Measurements from ENCODE around the gene EFS. TPM values are rescaled to one million over a fixed set of nuclear protein-coding genes. Genes with fewer than 3 reads are reported as not detected.

The EFS gene
- total RNA-seq, 1 experiment from 2014 or later: 0.14 TPM

GRCh38 chr14:23319746-23320583 is 45.0 kb downstream of the EFS start:
- no peaks in the 10 kb centered on the region for H3K9me3 ChIP-seq
- ChIA-PET CTCF (interaction anchor here (1.1 to 2.8 kb wide), 5 partner anchors 13 to 199 kb away, joined by 4 to 15 read pairs (median 6); partner anchors contain the start of gene HOMEZ), POLR2A (interaction anchor here (0.6 to 3.1 kb wide), 7 partner anchors 9 to 333 kb away, joined by 5 to 51 read pairs (median 12); partner anchors contain the start of genes ACIN1, BCL2L2, C14orf119 and HOMEZ)
- DNase-seq: no peak
- Mint-ChIP-seq H3K27me3 (ENCODE audit: insufficient read depth, unreplicated experiment) (no peaks in the 10 kb centered on the region), H3K4me3 (ENCODE audit: unreplicated experiment) (peak overlapping the region; percentile 96), H3K9me3 (ENCODE audit: unreplicated experiment) (no peaks in the 10 kb centered on the region), H3K27ac (ENCODE audit: unreplicated experiment) (peak overlapping the region; percentile 96), H3K4me1 (ENCODE audit: low read depth, unreplicated experiment) (peaks cover 17% of the 10 kb centered on the region), H3K36me3 (ENCODE audit: insufficient read depth, unreplicated experiment) (peaks cover 70% of the 10 kb centered on the region)
- TF ChIP-seq, protein P1, sequence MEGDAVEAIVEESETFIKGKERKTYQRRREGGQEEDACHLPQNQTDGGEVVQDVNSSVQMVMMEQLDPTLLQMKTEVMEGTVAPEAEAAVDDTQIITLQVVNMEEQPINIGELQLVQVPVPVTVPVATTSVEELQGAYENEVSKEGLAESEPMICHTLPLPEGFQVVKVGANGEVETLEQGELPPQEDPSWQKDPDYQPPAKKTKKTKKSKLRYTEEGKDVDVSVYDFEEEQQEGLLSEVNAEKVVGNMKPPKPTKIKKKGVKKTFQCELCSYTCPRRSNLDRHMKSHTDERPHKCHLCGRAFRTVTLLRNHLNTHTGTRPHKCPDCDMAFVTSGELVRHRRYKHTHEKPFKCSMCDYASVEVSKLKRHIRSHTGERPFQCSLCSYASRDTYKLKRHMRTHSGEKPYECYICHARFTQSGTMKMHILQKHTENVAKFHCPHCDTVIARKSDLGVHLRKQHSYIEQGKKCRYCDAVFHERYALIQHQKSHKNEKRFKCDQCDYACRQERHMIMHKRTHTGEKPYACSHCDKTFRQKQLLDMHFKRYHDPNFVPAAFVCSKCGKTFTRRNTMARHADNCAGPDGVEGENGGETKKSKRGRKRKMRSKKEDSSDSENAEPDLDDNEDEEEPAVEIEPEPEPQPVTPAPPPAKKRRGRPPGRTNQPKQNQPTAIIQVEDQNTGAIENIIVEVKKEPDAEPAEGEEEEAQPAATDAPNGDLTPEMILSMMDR (IDR thresholded peaks at IDR 0.05; ENCODE audit: insufficient read depth in 1 of 2, low read depth in 1 of 2, low read length in 1 of 2, severe bottlenecking in 1 of 2, unreplicated experiment in 1 of 2): no peak
- peaks cover 10% of the 10 kb centered on the region for H3K4me1 ChIP-seq
- peak overlapping the region; percentile 32 for H3K4me3 ChIP-seq (ENCODE audit: low read depth, low read length)
- H3K27me3 ChIP-seq (replicated peaks; ENCODE audit: control insufficient read depth, insufficient read depth, low read length): no peaks in the 10 kb centered on the region
- intact Hi-C loops (cut with micrococcal nuclease; ENCODE audit: unreplicated experiment): loop anchor here (5.0 kb wide), 2 partner anchors 147 to 713 kb away; partner anchors contain the start of gene NGDN
- TSS peak; percentile 90 for BruUV-seq (replicated peaks)
- H3K36me3 ChIP-seq (ENCODE audit: control insufficient read depth, insufficient read depth, low read length): peaks cover 2% of the 10 kb centered on the region

- Mint-ChIP-seq H3K27me3 (ENCODE audit: insufficient read depth, unreplicated experiment) (no peaks in the 10 kb centered on the region), H3K4me3 (ENCODE audit: unreplicated experiment) (no peak overlapping the region), H3K4me1 (ENCODE audit: low read depth, unreplicated experiment) (peaks cover 10% of the 10 kb centered on the region), H3K36me3 (ENCODE audit: insufficient read depth, unreplicated experiment) (peaks cover 35% of the 10 kb centered on the region), H3K9me3 (ENCODE audit: unreplicated experiment) (no peaks in the 10 kb centered on the region), H3K27ac (ENCODE audit: unreplicated experiment) (no peak overlapping the region)
- intact Hi-C loops (cut with micrococcal nuclease; ENCODE audit: unreplicated experiment): no loop called here
- Histone ChIP-seq H3K4me1 (peaks cover 10% of the 10 kb centered on the region), H3K36me3 (ENCODE audit: control insufficient read depth, insufficient read depth, low read length) (no peaks in the 10 kb centered on the region; the same call in 1 of the 2 replicates), H3K4me3 (ENCODE audit: low read depth, low read length) (no peak overlapping the region), H3K9me3 (no peaks in the 10 kb centered on the region), H3K27me3 (replicated peaks; ENCODE audit: control insufficient read depth, insufficient read depth, low read length) (no peaks in the 10 kb centered on the region)
- BruUV-seq (replicated peaks): no TSS peak
- TF ChIP-seq, protein P1 (IDR thresholded peaks at IDR 0.05; ENCODE audit: insufficient read depth in 1 of 2, low read depth in 1 of 2, low read length in 1 of 2, severe bottlenecking in 1 of 2, unreplicated experiment in 1 of 2): no peak
- no peak for DNase-seq
- ChIA-PET POLR2A (interaction anchor here (0.7 kb wide), 1 partner anchor 11 kb away, joined by 12 read pairs; no protein-coding TSS in a partner anchor), CTCF (no interaction called here)
These were observed 48.7 kb downstream of the EFS start for GRCh38 chr14:23316300-23316699.

DNA sequence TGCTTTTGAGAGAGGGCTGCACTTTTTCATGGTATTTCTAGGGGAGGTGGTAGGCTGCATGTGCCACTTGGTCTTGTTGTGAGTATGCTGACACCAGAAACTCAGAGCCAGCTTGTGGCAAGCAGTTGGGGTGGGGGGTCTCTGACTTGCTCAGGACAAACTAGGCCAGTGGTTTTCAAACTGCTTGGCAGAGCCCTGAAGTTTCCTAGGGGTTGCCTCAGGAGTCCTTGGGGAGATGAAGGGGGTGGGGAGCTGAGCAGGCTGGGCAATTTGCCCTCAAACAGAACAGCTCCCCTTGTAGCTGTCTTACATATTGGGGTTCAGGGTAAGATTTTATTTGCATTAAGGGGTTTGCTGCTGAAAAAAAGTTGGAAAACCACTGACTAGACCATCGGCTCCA is 54.4 kb downstream of the EFS start:
- H3K27me3 Mint-ChIP-seq (ENCODE audit: insufficient read depth, unreplicated experiment): no peaks in the 10 kb centered on the region
- H3K27ac Mint-ChIP-seq (ENCODE audit: unreplicated experiment): no peak overlapping the region
- Histone ChIP-seq H3K4me1 (peaks cover 12% of the 10 kb centered on the region; the same call in 1 of the 2 replicates), H3K27me3 (replicated peaks; ENCODE audit: control insufficient read depth, insufficient read depth, low read length) (no peaks in the 10 kb centered on the region), H3K36me3 (ENCODE audit: control insufficient read depth, insufficient read depth, low read length) (peaks cover 1% of the 10 kb centered on the region; the same call in 1 of the 2 replicates), H3K9me3 (no peaks in the 10 kb centered on the region), H3K4me3 (ENCODE audit: low read depth, low read length) (no peak overlapping the region)
- H3K4me1 Mint-ChIP-seq (ENCODE audit: low read depth, unreplicated experiment): peaks cover 7% of the 10 kb centered on the region
- H3K9me3 Mint-ChIP-seq (ENCODE audit: unreplicated experiment): no peaks in the 10 kb centered on the region
- ChIA-PET CTCF (no interaction called here), POLR2A (interaction anchor here (2.4 kb wide), 1 partner anchor 10 kb away, joined by 6 read pairs; the partner anchor contains the start of gene PABPN1)
- DNase-seq: no peak
- H3K36me3 Mint-ChIP-seq (ENCODE audit: insufficient read depth, unreplicated experiment): peaks cover 18% of the 10 kb centered on the region
- BruUV-seq (replicated peaks): no TSS peak
- H3K4me3 Mint-ChIP-seq (ENCODE audit: unreplicated experiment): no peak overlapping the region
- intact Hi-C loops (cut with micrococcal nuclease; ENCODE audit: unreplicated experiment): no loop called here
- TF ChIP-seq, protein P1 (IDR thresholded peaks at IDR 0.05; ENCODE audit: insufficient read depth in 1 of 2, low read depth in 1 of 2, low read length in 1 of 2, severe bottlenecking in 1 of 2, unreplicated experiment in 1 of 2): no peak
